ENCODE results near the gene EXO1.

EXO1 gene

GRCh38 chr1:241934866-241935265 is 86.9 kb downstream of the EXO1 start:
- H3K27ac ChIP-seq (ENCODE audit: extremely low read depth, low read depth, low read length) = no peak overlapping the region
- CTCF ChIA-PET = interaction anchor here (0.6 to 1.1 kb wide), 2 partner anchors 64 to 126 kb away, joined by 4 to 5 read pairs; partner anchors contain the start of gene MAP1LC3C
- H3K4me3 ChIP-seq (ENCODE audit: low read depth, low read length) = no peak overlapping the region
- H3K36me3 ChIP-seq (ENCODE audit: control insufficient read depth in 2 of 2, insufficient read depth in 1 of 2, low read length in 2 of 2) = no peaks in the 10 kb centered on the region
- H3K4me1 ChIP-seq (ENCODE audit: control insufficient read depth, insufficient read depth, low read length) = no peaks in the 10 kb centered on the region
- H3K9me3 ChIP-seq (ENCODE audit: control insufficient read depth, insufficient read depth, low read depth, low read length) = no peaks in the 10 kb centered on the region
- TF ChIP-seq ZEB2 (tag by site-specific recombination; IDR thresholded peaks at IDR 0.05) (no peak), ZNF529 (tag by site-specific recombination; IDR thresholded peaks at IDR 0.05; ENCODE audit: insufficient replicate concordance) (no peak)
- POLR2A ChIA-PET = no interaction called here

Measured in HEK293 (cell line).